Fibroblast of upper back skin (primary cell): ENCODE data around the gene FCHSD2.

Experiments used
- DNase-seq: peaks from one replicate; pipeline ENCODE4 v3.0.0-alpha.2; 2013

FCHSD2 gene

GRCh38 chr11:73142128-73142377 lies at the start of gene FCHSD2:
Gene FCHSD2 (minus strand): TSS chr11:73142318. CDS start chr11:73141877, 441 bp downstream.
- no peak for DNase-seq

GRCh38 chr11:73191151-73191550 lies 49.0 kb upstream of the FCHSD2 start:
- no peak for DNase-seq

- no peak for DNase-seq
These were observed 48.4 kb upstream of the FCHSD2 start for GRCh38 chr11:73190557-73190885.

DNA sequence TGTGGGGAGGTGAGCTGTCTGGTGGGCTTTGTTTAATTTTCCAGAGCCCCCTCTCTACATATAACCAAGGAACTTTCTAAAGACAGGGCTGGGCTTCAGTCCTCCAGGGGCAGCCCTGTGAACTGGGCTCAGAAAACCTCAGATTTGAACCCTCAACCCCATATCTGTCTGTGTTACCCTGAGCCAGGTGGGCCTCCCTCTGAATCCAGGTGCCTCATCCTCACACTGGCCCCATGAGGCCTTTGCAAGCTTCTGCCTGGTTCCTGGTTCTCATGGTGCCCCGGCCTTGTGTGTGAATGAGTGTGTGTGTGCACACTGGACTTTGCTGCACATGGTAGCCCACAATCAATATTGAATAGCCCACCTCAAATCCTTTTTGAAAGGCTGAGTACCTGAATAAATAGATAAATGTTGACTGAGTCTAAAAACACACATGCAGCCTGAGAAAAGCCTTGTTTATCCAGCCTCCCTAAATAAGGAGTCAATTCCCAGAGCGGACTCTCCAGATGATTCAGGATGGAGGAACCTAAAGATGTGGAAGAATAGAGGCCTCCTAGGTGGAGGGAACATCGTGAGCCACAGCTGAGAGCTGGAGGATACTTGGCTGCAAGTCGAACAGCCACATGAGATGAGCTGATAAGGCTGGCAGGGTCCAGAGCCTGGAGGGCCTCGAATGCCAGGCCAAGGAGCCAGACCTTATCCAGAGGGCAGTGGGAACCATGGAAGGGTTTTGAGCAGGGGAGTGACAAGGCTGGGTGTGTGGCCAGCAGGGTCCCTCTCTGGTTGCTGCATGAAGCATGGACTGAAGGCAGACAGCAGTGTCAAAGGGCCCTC lies 47.8 kb upstream of the FCHSD2 start:
- DNase-seq = no peak

DNA sequence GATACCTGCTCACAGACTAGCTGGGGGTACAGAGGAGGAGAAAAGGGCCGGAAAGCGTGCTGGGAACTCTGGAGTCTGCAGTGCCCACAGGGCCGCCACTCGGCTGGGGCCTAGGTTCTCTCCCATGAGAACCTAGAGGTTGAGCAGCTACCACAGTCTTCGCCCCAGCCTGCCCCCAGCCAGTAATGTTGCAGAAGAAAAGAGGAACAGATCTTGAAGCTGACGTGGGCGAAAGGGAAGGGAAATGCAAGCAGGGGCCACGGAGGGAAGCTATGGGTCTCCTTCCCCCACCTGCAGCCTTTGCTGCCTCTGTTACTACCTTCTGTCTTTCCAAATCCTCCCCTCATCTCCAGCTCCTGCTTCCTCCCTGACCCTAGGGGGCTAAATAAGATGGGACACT lies 47.2 kb upstream of the FCHSD2 start:
- no peak for DNase-seq

DNA sequence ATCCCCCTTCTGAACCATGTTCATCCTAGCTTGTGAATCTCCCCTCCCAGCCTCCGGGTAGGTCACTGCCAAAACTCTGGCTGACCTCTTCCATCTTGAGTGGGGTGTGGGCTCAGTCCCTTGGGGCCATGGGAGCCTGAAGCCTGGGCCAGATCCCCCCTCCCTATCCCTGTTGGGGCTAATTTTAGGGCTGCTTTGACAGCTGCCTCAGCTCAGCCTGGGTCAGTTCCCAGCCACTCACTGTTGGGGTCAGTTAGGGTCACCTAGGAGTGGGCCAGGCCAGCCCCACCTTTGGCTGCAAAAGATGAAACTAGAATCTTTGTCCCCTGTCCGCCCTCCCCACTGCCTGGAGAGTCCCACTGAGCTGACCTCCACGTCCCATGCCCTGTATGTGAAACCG lies 46.2 kb upstream of the FCHSD2 start:
- no peak for DNase-seq

DNA sequence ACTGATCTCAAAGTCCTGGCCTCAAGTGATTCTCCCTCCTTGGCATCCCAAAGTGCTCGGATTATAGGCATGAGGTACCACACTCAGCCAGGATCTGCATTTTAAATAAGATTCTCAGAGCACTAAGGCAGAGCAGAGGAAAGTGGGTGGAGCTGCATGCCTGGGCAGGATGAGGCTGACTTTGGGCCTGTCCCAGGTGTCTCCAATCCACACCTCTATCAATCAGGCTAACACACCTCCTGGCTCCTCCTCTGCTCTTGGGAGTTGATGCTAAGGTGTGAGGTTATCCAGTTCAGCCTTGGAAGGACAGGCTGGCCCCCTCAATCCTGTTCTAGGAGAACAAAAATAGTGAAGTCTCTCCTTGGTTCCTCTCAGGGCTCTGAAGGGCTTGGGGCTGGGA lies 45.7 kb upstream of the FCHSD2 start:
- no peak for DNase-seq

DNA sequence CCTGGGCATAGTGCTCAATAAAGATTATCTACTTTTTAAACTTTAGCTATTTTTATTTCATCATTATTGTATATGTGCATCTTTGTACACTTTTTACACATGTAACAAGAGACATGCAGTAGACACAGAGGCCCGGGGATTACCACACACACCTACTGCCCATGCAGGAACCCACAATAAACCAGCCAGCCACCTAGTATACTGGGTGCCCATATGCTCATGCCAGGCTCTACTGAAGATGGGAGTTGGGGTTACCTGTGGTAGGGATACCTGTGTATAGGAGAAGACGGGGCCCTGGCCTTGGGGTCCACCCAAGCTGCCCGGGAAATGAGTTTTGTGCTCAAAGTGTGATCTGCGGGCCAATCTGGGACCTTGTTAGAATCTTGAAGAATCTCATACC lies 44.8 kb upstream of the FCHSD2 start:
- no peak for DNase-seq

- DNase-seq = no peak
These were observed 44.3 kb upstream of the FCHSD2 start for GRCh38 chr11:73186294-73186850.

- peak; percentile 26 for DNase-seq
These were observed 43.7 kb upstream of the FCHSD2 start for GRCh38 chr11:73185680-73186293.

DNA sequence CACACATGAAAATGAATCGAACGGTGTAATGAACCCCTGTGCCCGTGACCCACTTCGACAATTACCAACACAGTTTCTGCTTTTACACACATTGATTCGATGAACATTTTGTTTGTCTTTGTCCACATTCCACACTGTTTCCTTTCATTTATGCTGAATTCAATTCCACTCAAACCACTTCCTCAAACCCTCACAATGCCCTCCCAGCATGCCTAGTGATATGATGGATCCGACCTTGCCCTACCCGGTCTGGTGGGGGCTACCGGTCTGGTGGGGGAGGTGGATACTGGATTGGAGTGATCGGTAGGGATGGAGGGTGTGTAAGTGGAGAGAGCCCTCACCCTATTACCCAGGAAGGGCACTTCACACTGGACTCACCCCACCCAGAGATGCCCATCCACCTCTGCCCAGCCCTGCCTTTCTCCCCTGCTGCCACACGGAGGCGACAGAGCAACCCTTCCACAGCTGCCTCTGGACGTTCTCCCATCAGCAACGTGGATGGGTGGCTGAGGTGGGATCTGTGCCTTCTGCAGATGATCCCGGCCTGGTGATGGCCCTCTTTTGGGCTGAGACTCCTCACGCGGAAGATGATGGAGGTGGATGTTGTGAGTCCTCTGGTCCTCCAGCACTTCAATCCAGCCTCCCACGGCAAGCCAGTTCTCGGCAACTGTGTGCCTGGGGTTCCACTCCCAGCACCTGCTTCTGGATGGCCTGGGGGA lies 43.0 kb upstream of the FCHSD2 start:
- DNase-seq = peak; percentile 49

DNA sequence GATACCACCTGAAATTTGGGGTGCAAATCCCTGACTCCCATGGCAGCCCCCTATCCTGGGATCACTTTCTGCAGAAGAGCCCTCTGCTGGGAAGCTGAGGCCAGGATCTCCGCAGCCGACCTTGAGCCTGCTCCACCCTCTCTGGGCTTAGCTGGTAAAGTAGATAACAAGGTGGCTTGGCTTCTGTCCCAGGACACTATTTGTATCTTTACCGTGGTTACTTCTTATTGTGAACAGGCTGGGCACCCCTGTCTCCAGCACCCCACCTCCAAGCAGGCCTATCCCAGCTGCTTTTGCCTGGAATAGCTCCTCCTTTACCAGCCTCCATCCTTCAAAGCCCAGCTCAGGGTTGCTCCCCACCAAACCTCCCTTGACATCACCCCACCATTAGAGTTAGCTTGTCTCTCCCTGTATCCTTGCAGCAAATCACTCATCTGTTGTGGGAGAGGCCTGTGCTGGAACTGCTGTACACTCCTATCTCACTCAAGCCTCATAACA lies 40.8 kb upstream of the FCHSD2 start:
- no peak for DNase-seq

DNA sequence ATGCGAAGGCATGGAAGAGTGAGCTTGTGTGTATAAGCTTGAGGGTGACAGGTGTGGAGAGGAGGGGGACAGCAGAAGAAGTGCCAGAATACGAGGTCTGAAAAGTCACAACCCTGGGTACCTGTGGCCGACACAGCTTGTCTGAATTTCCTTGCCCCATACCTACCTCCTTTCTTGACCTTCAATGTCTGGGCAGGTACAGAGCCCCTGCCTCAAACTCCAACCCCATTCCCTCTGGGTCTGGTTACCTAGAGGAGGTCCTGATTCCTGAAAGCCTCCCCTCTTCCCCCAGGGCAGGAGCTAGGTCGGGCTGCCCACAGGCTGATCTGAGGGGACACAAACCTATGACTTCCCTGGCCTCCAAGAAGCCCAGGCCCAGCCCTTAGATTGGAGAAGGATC lies 36.6 kb upstream of the FCHSD2 start:
- DNase-seq = no peak

DNA sequence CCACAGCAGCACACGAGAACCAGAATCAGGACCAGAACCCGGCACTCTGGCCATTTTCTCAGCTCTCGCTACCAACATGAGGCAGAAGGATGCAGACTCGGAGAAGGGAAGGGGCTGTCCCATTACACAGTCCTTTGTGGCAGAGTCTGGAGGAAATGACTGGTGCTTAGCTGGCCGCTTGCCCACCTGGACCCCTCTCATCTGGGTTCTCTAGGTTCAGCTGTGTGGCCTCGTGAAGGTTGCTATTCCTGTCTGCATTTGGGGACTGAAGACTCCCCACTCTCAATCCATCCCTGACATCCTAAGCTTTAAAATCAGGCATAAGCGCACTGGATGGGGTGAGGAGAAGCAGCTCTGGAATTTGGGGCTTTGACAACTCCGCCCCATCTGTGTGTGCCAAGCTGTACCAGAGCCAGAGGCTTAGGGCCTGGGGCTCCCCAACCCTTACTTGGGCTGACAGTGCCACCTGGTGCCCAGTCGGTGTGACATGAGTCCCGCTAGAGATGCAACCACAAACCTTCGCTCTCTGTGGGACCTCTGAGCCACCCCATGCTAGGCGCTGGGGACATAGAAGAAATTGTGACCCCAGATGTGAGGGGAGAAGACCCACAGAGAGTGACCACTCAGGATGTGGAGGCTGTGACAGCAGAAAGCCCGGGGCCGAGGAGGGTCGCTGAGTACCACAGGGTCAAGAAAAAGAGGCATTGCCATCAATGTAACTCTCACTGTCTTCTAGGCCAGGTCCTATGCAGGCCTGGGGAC lies 35.8 kb upstream of the FCHSD2 start:
- DNase-seq = peak; percentile 84

DNA sequence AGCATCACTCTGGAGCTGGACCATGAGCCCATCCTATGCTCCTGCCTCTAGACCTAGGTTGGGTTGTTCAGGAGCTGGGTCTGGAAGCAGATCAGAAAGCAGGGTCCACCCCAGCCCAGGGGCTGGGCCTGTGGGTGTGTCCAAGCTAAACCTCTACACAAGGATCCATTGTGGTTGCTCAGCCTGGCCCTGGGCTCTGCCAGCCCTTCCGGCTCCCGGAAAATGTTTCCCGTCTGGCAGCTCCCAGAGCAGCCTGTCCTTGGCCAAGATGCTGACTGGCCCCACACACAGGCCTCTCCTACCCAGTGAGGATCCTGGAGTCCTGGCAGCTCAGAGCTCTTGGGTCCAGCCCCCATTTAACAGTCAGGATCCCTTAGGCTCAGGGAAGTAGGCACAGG lies 35.3 kb upstream of the FCHSD2 start:
- no peak for DNase-seq

GRCh38 chr11:73176874-73177155 lies 34.7 kb upstream of the FCHSD2 start:
- DNase-seq = no peak

- DNase-seq = no peak
These were observed 34.2 kb upstream of the FCHSD2 start for GRCh38 chr11:73176145-73176873.

DNA sequence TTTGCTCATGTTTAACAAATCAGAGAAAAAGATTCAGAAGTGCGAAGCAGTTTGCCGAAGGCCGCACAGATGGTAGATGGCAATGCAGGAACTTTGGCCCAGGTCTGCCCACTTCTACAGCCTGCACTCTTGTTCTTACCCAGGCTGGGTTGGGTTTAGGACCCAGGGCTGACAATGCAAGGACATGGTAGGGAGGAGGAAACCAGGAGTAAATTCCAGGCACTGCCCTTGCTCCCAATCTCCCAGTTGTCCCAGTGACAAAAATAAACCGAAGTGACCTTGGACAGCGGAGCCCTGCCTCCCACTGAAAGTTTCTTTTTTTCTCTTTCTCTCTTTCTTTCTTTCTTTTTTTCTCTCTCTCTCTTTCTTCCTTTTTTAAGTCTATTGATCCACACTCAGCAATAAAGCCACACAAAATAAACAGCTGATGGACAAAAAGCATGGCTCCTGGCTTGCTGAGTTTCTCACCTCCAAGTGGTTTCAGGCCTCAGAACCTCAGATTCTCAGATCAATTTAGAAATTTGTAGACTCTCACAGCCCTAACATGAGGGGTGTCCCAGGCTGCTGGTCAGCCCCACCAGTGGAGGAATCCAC lies 33.5 kb upstream of the FCHSD2 start:
- no peak for DNase-seq

DNA sequence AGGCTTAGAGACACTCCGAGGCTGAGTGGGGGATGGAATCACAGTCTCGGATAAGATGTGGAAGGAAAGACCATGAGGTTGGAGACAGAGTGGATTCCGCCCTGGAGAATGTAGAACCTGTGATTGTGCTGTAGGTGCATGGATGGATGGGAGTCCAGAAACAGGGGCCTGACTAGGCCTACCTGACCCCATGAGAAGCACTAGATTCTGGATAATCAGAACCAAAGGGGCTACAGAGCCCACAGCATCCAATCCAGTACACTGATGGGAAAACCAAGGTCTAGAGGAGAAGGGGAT lies 32.3 kb upstream of the FCHSD2 start:
- DNase-seq = no peak

GRCh38 chr11:73173755-73174494 lies 31.8 kb upstream of the FCHSD2 start:
- DNase-seq = no peak

GRCh38 chr11:73172992-73173656 lies 31.0 kb upstream of the FCHSD2 start:
- no peak for DNase-seq
